ENCODE results near the gene PRICKLE2.

GRCh38 chr3:64215559-64215958 lies 9.7 kb downstream of the PRICKLE2 start:
- TF ChIP-seq, protein P1, sequence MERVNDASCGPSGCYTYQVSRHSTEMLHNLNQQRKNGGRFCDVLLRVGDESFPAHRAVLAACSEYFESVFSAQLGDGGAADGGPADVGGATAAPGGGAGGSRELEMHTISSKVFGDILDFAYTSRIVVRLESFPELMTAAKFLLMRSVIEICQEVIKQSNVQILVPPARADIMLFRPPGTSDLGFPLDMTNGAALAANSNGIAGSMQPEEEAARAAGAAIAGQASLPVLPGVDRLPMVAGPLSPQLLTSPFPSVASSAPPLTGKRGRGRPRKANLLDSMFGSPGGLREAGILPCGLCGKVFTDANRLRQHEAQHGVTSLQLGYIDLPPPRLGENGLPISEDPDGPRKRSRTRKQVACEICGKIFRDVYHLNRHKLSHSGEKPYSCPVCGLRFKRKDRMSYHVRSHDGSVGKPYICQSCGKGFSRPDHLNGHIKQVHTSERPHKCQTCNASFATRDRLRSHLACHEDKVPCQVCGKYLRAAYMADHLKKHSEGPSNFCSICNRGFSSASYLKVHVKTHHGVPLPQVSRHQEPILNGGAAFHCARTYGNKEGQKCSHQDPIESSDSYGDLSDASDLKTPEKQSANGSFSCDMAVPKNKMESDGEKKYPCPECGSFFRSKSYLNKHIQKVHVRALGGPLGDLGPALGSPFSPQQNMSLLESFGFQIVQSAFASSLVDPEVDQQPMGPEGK (CRISPR knock-in tag; IDR thresholded peaks at IDR 0.05; ENCODE audit: borderline replicate concordance), result 0 out of 2 replicates have a peak, but pooled peaks have one; percentile 63
- TF ChIP-seq SNAI2 (CRISPR knock-in tag; IDR thresholded peaks at IDR 0.05) (no peak), ZFP3 (CRISPR knock-in tag; IDR thresholded peaks at IDR 0.05) (no peak), RARB (CRISPR knock-in tag; IDR thresholded peaks at IDR 0.05) (no peak), ZFP30 (CRISPR knock-in tag; IDR thresholded peaks at IDR 0.05) (no peak), TOX (CRISPR knock-in tag; IDR thresholded peaks at IDR 0.05; ENCODE audit: borderline replicate concordance) (peak; percentile 28; the same call in 1 of the 2 replicates), ZNF565 (CRISPR knock-in tag; conservative IDR thresholded peaks at IDR 0.05; ENCODE audit: low read depth) (no peak), ZC3H10 (CRISPR knock-in tag; IDR thresholded peaks at IDR 0.05) (no peak), BACH2 (CRISPR knock-in tag; IDR thresholded peaks at IDR 0.05; ENCODE audit: borderline replicate concordance) (no peak), GLIS3 (CRISPR knock-in tag; IDR thresholded peaks at IDR 0.05) (no peak), ARNTL (CRISPR knock-in tag; IDR thresholded peaks at IDR 0.05; ENCODE audit: borderline replicate concordance, low read depth) (no peak)

Data from SK-N-SH treated with all-trans-retinoic acid at 6 μM for 48 hours (cell line).